H4 (cell line): ENCODE measurements around the gene TYMP. TPM values are rescaled to one million over a fixed set of nuclear protein-coding genes. Genes with fewer than 3 reads are reported as not detected.
A peak's percentile ranks its signal among the peaks of the same experiment; 100 is the strongest.

ENCODE experiments used
- DNase-seq: peaks from one replicate; pipeline ENCODE4 v3.0.0-alpha.2; 2015; ENCODE audit warnings: low spot score
- total RNA-seq: library from RNA; depleted of rRNA; stranded (reverse); fragments of >200 nt; shearing (Covaris generic); gene quantifications from 2 replicates; pipeline ENCODE4 v1.2.3, GENCODE V29; 2014

The TYMP gene
- total RNA-seq, 1 experiment from 2014 or later, result 0.39 TPM

- peak; percentile 88 for DNase-seq
Observed at GRCh38 chr22:50562523-50563412, 33.0 kb upstream of the TYMP start, which contains the start of gene SYCE3. Gene SYCE3, minus strand, starts transcription at chr22:50562919. Its CDS starts 6,514 bp downstream, at chr22:50556405.

GRCh38 chr22:50561401-50562358 is 31.9 kb upstream of the TYMP start:
- DNase-seq, result no peak

GRCh38 chr22:50560034-50560433 is 30.2 kb upstream of the TYMP start:
- no peak for DNase-seq

- DNase-seq, result no peak
Observed at GRCh38 chr22:50556703-50557102, 26.9 kb upstream of the TYMP start.

- DNase-seq, result no peak
Observed at GRCh38 chr22:50553310-50553709, 23.5 kb upstream of the TYMP start.

GRCh38 chr22:50551160-50551752 is 21.4 kb upstream of the TYMP start:
- no peak for DNase-seq

GRCh38 chr22:50550395-50550794 is 20.6 kb upstream of the TYMP start:
- DNase-seq, result no peak

- no peak for DNase-seq
Observed at GRCh38 chr22:50548921-50549790, 19.3 kb upstream of the TYMP start.

- DNase-seq, result no peak
Observed at GRCh38 chr22:50548040-50548920, 18.5 kb upstream of the TYMP start.

GRCh38 chr22:50547263-50547985 is 17.6 kb upstream of the TYMP start:
- DNase-seq, result no peak

GRCh38 chr22:50546326-50547262 is 16.8 kb upstream of the TYMP start:
- DNase-seq, result no peak

- no peak for DNase-seq
Observed at GRCh38 chr22:50545522-50546325, 15.9 kb upstream of the TYMP start, which contains the start of gene KLHDC7B. Gene KLHDC7B, plus strand, starts transcription at chr22:50545899. Its CDS starts 345 bp downstream, at chr22:50546244.

- no peak for DNase-seq
Observed at GRCh38 chr22:50544746-50545253, 15.0 kb upstream of the TYMP start.

- DNase-seq, result no peak
Observed at GRCh38 chr22:50544078-50544745, 14.4 kb upstream of the TYMP start.

- peak; percentile 42 for DNase-seq
Observed at GRCh38 chr22:50542416-50542927, 12.7 kb upstream of the TYMP start.

- peak; percentile 79 for DNase-seq
Observed at GRCh38 chr22:50541667-50542026, 11.8 kb upstream of the TYMP start.
